GM18867 (cell line): Measurements from ENCODE around the gene CRIP1.

Source experiments
- ATAC-seq: cut with Tn5 transposase; IDR thresholded peaks from one replicate; pipeline ENCODE4 v1.9.1; 2021; ENCODE audit warnings: mild to moderate bottlenecking, moderate library complexity; ENCODE audit not compliant: unreplicated experiment

CRIP1 gene

DNA sequence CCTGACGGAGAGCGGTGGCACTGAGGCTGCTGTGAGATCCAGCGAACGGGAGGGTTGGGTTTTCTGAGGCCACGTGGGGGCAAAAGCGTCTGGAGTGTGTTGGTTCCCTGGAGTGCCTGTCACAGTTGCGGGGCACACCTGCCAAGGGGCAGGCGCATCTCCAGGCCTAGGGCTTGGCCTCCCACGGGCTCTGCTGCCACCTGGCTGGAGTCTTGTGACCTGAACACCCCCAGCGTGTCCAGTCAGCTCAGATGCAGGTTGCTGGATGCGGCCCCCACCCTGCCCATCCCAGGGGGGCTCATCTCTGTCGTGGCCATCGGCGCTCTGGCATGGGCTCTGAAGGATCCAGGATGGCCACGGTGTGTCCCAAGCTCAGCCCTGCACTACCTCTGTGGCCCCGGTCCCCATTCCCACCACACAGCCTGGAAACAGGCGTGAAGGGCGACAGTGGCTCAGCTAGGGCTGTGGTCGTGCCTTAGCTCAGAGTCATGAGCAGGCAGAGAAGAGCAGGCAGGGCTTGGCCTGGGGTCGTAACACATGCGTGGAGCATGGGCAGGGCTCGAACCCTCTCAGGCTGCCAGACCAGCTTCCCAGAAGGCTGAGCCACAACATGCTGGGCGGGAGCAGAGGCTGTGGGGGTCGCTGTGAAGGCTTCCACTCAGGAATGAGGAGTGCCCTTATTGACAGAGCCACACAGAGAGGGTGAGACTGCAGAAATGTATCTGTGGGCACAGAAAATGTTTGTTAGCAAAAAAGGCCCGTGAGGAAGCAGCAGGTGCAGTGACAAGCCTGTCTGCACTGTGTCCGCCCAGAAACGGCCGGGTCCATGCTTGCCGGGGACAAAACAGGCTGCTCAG lies 35.6 kb upstream of the CRIP1 start:
- no peak for ATAC-seq

DNA sequence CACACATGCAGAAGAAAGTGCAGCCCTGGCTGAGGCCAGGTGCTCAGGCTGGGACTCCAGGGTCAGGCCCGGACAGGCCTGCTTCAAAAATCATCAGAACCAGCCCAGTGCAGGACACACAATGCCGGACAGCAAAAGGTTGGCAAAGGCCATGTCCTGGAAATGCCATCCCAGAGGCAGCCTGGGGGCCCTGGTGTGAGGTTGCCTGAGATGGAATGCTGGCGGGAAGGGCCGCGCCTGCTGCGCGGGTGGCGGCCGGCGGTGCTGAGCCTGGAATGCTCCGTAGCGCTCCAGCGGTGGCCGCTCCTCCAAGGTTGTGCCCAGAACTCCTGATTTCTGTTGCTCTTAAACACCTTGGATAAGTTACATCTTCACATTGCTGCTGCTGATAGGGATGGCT lies 33.7 kb upstream of the CRIP1 start:
- no peak for ATAC-seq

DNA sequence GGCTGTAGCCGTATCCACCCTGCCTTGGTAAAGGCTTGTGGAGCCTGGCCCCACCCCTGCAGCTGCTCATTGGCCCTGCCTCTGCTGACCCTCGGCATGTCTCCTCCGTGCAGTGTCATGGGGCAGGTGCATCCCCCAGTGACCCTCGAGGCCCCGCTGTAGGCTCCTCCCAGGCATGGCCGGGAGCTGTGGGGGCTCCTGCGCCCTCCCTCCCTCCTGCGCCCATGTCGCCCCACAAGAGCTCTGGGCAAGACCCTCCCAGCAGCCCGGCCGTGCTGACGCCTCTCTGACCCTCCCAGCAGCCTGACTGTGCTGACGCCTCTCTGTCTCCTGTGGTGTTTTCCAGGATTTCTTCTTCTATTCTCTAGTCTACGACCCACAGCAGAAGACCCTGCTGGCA lies 32.8 kb upstream of the CRIP1 start:
- no peak for ATAC-seq

DNA sequence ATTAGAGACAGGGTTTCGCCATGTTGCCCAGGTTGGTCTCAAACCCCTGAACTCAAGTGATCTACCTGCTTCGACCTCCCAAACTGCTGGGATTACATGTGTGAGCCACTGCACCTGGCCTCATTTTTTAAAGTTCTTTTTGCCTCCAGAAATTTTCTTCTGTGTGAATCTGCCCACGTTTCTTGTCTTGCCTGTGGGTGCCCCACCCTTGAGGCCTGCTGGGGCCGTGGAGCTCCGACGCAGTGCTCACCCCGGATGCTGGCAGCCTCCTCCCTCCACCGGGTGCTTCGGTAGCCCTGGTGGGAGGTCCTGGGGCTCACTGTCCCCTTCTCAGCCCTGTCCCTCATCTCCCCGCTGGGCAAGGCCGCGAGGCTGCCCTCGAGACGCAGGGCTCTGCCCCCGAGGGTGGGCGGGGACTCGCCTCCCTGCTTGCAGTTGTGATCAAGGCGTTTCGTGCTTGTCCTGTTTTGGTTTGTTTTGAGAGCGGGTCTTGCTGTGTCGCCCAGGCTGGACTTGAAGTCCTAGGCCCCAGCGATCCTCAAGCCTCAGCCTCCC lies 31.5 kb upstream of the CRIP1 start:
- ATAC-seq = no peak

DNA sequence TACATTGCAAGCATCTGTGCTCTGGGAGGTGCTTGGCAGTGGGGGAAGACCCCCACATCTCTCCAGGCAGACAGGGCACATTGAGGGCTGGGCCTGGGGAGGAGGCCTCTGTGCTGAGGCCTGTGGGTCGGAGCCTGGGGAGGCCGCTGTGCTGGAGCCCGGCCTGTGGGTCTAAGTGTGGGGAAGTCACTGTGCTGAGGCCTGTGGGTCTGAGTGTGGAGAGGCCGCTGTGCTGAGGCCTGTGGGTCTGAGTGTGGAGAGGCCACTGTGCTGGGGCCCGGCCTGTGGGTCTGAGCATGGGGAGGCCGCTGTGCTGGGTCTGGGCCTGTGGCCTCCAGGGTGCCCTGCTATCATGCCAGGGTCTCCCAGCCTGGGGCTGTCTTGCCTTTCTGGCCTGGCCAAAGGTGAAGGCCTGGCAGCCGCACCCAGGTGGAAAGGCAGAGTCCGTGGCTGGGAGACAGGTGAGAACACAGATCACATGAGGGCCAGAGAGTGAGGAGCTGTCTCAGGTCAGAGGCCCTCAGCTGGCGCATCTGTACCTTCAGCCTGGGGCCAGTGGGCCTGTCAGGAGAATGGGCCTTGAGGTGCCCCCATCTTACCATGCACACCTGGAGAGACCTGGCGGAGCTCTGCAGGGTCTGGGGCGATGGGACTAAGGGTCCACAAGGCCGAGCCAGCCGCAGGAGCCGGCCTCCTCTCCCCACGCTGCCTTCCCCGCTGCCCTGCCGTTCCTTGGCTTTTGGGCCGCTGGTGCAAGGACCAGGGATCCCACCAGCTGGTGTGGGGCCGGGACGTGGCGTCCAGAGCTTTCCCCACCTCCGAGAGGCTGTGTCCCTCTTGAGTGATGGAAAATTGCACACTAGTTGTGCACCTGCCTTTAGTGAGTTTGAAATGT lies 30.7 kb upstream of the CRIP1 start:
- ATAC-seq = no peak

DNA sequence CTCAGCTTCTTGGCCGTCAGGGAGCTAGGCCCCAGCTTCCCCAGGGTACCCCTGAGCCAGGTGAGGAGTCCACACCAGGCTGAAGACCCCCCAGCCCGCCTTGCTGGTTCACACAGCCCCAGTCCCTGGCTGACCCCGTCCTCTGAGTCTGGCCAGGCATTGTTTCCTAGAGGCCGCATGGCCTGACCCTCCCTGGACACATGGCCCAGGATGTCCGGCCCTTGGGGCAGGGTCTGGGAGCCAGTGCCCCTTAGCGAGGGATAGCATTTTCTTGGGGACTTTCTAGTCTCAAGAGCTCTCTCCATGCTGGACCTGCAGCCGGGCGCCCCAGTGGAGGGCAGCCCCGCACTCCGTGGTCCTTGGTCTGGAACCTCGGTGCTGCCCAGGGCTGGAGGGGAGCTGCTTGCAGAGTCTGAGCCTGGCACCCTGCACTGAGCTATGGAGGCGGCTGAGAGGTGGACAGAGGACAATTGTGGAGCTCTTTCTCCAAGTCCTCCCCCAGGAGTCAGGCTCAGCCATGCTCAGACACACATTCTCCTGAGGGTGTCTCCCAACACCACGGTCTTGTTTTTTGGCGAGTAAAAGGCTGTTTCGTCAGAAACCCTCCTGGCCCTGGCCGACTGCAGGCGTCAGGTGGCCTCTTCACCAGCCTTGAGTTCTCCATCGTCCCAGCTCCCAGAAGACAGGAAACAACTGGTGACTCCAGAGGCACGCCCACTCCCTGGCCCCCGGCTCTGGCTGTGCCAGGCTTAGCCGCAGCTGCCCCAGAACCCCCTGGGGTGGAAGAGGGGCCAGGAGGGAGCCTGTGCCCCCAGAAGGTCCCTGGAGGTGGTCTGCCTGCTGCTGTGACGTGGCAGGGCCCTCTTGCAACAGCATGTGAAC lies 29.7 kb upstream of the CRIP1 start:
- no peak for ATAC-seq

DNA sequence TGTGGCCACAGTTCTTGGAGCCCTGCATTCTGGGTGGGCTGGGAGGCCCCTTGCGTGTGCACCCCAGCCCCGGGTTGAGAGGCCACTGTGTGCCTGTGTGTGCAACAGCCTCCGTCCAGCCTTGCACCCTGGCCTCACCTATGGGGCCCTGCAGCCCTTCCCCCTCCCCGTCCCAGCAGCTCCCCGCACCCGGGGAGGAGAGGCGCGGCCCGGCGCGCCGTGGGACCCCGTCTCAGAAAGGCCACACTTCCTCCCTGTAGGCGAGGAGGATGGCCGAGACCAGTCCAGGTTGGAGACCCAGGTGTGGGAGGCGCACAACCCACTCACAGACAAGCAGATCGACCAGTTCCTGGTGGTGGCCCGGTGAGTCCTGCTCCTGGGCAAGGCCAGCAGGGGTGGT lies 28.7 kb upstream of the CRIP1 start:
- ATAC-seq = no peak

DNA sequence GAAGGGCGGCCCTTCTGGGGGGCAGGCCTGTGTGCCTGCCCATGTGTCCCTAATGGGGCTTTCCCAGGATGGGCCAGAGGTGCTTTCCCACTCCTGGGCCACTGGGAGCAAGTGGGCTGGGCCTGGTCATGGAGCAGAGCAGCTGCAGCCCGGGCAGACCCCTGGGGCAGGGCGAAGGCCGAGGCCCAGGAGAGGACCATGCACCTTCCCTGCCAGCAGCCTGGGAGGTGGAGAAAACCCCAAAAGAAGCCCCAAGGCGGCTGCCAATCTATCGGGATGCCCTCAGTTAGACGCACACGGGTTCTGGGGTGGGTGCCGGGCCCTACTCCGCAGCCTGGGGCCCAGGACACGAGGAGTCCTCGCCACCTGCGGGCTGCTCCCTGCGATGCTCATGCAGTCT lies 28.1 kb upstream of the CRIP1 start:
- ATAC-seq = no peak

DNA sequence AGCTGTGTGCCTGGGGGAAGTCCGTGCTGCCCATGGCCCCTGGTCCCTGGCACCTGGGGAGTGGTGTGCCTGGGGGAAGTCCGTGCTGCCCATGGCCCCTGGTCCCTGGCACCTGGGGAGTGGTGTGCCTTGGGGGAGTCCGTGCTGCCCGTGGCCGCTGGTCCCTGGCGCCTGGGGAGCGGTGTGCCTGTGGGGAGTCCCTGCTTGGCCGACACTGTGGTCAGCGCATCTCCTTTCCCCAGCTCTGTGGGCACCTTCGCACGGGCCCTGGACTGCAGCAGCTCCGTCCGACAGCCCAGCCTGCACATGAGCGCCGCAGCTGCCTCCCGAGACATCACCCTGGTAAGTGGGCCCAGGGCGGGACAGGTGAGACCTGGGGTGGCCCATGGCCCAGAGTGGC lies 26.6 kb upstream of the CRIP1 start:
- ATAC-seq = no peak

DNA sequence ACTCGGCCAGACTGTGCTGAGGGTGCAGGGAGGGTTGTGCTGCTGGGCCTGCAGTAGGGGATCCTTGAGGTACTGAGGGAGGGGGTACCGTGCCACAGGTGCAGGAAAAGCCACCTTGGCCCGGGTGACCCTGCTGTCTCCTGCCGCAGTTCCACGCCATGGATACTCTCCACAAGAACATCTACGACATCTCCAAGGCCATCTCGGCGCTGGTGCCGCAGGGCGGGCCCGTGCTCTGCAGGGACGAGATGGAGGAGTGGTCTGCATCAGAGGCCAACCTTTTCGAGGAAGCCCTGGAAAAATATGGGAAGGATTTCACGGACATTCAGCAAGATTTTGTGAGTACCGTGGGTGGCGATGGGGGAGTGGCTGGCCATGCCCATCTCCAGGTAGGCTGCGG lies 26.1 kb upstream of the CRIP1 start:
- ATAC-seq = no peak

DNA sequence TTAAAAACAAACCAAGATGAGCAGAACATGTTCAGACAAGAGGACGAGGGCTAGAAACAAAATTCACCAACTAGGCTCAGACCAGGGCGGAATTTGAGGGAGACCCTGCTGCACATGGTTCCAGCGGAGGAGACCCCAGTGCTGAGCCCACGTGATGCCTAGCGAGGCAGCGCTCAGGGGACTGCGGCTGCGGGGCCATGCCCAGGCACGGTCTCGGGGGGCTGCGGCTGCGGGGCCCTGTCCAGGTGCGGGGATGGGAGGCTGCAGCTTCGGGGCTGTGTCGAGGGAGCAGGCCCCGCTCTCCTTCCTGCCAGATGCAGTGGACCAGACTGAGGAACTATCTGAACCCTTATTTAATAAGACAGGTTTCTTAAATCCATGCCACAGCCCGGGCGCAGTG lies 24.8 kb upstream of the CRIP1 start:
- no peak for ATAC-seq

DNA sequence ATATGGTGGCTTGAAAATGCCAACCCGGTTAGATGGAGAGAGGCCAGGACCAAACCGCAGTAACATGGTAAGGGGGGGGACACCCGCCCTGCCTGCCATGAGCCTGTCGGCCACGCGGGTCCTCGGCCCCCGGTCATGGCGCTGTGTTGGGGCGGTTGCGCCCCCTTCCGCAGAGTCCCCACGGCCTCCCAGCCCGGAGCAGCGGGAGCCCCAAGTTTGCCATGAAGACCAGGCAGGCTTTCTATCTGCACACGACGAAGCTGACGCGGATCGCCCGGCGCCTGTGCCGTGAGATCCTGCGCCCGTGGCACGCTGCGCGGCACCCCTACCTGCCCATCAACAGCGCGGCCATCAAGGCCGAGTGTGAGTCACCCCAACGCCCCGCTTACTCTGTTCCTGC lies 22.2 kb upstream of the CRIP1 start:
- ATAC-seq = no peak

DNA sequence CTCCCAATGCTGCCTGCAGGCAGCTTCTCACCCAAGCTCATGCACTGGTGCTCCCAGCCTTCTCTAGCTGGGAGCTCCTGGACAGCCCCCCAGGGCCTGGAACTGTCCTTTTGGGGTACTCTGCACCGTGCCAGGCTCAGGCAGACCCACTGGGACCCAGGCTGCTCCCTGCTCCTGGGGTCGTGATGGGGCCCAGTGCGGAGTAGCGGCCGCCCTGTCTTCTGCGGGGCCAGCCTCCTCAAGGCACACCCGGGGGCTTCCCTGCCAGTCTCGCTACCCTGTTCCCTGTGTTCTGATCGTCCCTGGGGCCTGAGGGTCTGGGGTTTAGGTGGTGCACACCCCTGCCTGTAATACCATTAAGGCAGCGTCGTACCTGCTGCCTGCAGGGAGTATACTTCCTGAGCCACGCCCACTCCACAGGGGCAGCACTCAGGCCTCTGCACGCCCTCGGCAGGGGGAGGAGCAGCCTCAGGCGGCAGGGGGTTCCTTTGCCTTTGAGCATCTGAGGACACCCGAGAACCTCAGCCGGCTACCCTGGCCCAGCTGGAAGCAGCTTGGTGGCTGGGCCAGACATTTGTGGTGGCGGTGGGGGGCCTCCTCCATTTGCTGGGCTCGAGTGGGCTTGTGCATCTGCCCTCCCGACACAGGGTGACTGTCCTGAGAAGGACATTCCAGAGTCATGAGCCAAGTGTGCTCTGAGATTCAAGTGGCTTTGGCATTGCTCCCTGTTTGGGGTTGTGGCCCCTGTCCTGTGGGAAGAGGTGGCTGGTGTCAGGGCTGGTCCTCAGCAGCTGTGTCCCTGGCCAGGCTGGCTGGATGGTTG lies 21.3 kb upstream of the CRIP1 start:
- no peak for ATAC-seq

DNA sequence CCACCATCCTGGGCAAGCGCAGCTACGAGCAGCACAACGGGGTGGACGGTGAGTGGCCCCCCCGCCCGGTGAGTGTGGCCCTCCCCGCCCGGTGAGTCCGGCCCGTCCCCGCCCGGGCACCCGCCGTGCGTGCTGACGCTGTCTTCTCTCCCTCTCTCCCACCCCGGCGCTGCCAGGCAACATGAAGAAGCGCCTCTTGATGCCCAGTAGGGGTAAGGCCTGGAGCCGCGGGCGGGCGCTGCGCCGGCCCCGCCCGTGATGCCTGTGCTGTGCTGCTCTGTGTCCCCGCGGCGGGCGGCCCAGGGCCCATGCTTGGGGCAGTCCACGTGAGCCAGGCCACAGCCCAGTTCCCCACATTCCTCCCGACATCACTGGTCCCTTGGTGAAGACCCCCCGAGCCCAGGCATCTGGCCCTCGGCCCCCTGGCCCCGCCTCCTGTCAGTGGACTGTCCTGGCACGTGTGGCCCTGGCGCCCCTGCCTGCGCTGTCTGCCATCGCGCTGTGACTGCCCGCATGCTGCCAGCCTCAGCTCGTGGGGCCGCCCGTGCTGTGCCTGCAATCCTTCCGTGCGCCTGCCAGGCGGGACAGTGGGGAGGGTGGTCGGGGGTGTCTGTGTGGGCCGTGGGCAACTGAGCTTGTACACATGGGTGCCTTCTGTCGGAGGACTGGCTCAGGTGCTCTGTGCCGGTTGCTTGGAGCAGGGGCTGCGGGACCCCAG lies 20.0 kb upstream of the CRIP1 start:
- no peak for ATAC-seq

DNA sequence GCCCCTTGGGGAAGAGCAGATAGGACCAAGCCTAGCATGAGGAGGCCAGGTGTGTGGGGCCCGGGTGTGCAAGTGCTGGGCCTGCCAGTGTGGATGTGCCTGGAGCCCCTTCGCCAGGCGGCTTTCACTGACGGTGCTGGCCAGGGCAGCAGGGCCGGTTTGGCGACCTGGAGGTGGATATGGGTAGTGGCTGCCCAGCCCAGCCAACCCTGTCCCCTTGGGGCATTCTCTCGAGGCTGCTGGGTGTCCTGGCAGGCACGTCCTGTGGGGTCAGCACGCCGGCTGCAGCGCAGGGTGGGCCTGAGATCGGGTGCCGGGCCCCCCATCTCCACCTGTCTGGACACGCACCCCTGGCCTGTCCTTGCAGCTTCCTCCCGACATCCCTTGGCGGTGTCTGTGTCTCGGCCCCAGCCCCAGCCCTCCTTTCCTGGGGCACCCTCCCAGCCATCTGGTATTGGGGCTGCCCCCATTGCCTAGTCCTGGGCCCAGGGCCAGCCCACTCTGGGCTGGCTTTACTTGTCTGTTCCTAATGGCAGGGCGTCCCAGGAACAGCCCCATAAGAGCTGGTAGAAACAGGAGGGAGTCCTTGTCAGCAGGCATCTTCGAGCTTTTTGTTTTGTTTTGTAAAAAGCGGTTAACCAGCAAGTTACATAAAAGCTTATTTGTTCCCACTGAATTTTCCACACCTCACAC lies 19.3 kb upstream of the CRIP1 start:
- no peak for ATAC-seq

DNA sequence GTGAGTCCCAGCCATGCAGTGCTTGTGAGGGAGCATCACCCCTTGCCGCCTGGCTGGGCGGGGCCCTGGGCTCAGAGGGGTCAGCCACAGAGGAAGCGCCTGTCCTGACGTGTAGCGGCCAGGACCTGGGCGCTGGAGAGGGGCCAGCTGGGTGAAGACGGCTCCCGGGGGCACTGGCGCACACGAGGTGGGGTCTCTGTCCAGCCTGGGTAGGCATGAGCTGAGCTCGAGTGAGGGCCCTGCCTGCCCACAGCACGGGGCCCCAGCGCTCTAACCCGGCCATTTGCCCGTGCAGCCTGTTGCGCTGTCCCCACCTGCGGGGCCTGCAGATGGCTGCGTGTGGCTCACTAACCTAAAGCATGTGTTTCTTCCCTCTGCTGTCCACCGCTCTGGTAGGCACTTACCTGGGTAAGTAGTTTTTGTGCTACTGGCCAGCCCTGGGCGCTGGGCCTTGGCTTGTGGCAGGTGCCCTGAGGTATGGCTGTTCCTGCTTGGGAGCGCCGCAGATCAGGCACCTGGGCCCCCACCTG lies 18.7 kb upstream of the CRIP1 start:
- no peak for ATAC-seq

DNA sequence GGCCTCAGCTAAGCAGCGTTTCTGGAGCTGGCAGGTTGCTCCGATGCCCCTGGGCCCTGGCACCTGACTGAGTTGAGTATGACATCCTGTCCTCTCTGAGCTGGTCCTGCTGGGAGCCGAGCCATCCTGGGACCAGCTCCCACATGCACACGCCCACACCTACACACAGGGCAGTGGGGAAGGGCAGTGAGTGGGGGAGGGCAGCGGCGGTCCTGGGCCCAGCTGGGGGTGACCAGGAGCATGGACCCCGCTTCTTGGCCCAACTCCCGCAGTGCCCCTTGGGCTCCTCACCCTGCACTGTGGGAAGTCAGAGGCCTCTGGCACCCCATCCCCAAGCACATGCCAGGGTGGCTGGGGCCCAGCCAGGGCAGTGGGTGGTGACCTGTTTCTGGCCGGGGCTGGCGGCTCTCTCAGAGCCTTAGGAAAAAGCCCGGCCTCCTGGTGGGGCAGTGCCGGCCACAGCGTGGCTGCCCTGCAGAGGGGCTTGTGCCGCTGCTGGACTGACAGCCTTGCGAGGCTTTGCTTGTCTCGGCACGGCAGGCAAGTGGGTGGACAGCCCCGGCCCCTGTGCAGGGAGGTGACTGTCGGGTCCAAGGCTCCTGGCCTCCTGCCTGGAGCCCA lies 18.0 kb upstream of the CRIP1 start:
- no peak for ATAC-seq
